ENCODE data around the gene RNF215.

The RNF215 gene

DNA sequence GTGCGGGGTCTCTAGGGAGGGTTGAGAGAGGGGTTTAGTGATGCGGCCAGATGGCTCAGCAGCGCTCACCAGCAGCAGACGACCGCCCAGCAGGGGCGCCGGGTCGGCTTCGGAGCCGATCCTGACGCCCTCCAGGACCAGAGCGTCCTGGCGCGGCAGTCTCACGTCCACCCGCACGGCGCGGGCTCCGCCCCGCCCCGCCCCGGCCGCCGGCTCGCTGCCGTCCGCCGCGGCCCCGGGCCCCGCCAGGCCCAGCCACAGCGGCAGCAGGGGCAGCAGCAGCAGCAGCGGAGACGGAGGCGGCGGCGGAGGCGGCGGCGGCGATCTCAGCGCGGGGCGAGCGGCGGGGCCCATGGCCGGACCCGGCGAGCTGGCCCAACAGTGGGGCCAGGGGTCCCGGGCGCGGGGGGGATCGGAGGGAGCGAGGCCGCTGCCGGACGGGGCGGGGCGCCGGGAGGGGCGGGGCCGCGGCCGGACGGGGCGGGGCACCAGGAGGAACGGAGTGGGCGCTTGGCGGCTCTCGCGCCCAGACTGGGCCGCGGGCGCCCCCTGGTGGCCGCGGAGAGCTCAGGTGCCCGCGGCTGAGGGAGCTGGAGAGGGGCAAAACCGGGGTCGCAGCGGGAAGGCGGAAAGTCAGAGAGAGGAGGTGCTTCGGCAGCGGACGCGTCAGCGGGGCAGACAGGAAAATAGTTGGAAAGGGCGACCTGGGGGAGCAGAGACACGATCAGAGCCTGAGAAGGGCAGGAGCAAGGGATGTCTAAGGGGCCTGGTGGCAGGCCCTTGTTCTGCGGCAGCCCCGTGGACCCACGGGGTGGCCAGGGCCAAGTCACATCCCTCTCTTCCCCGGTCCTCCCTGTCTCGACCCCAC lies at the start of gene RNF215:
RNF215 (minus strand) TSS at position 452 of the 868 bp plus-strand sequence; CDS start at position 354, 98 bp downstream.
- ATAC-seq = peak; percentile 83
- Mint-ChIP-seq H3K27ac (peak within 1 kb of the TSS in 1 of 2 donors; percentile 87), H3K4me1 (peaks cover 30% of the 10 kb centered on the region), H3K9me3 (no peaks in the 10 kb centered on the region), H3K27me3 (no peaks in the 10 kb centered on the region), H3K4me3 (peak within 1 kb of the TSS; percentile 84 to 88)
- peak; percentile 84 to 86 for DNase-seq

DNA sequence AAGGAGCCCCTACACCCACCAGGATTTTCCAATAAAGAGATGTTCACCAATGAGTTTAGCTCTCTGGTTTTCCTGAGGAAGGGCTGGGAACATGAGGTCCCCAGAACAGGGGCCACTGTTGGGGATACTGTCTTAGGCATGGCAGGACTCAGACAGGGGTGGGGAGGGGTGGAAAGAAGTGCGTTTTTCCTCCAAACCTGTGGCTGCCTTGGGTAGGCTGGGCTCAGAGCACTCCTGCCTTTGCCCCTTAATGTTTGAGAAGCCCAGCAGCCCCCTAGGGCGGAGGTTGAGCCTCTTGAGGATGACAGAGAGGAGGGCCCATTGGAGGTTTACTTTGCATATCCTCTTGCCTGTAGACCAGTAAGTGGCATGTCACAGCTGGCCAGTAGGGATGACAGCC lies 49.0 kb upstream of the RNF215 start:
- ATAC-seq (peak; percentile 15), DNase-seq (no peak)
- peaks cover 36% of the 10 kb centered on the region for H3K4me1 Mint-ChIP-seq
- H3K9me3 Mint-ChIP-seq = peaks cover 10 to 20% of the 10 kb centered on the region in 2 donors
- H3K4me3 Mint-ChIP-seq = peak overlapping the region; percentile 95 to 97
- H3K27me3 Mint-ChIP-seq = peaks cover 28% of the 10 kb centered on the region
- H3K27ac Mint-ChIP-seq = peak overlapping the region; percentile 35 to 97

DNA sequence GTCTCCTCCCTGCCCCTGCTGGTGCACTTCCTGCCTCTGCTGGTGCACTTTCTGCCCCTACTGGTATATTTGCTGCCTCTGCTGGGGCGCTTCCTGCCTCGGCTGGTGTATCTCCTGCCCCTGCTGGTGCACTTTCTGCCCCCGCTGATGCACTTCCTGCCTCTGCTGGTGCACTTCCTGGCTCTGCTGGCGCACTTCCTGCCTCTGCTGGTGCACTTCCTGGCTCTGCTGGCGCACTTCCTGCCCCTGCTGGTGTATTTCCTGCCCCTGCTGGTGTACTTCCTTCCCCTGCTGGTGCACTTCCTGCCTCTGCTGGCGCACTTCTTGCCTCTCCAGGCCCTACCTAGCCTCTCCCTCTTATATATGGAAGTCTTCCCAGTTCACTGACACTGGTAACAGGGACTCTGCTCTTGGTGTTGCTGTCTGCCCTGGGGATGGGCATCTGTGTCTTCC lies 48.5 kb upstream of the RNF215 start:
- DNase-seq (peak; percentile 69 to 89), ATAC-seq (peak; percentile 94)
- peaks cover 10 to 20% of the 10 kb centered on the region in 2 donors for H3K9me3 Mint-ChIP-seq
- peak overlapping the region; percentile 95 to 97 for H3K4me3 Mint-ChIP-seq
- peak overlapping the region; percentile 97 for H3K27ac Mint-ChIP-seq
- peaks cover 23% of the 10 kb centered on the region for H3K27me3 Mint-ChIP-seq
- H3K4me1 Mint-ChIP-seq = peaks cover 36% of the 10 kb centered on the region

DNA sequence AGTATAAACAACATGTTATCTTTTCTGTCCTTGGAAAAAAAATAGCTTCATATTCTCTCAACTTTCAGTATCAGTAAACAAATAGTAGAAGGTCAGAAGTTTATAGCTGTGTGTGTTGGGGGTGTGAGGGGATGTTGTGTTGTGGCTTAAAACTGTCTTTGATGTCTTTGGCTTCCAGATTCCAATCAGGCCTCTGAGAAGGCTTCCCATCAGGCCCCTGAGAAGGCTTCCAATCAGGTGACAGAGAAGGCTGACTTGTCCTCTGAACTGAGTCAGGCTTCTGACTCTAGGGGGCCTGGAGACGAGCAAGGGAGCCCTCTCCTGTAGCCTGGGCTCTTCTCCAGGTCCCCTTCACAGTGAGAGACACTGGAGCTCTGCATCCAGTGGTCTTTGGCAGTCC lies 47.6 kb upstream of the RNF215 start:
- DNase-seq (no peak), ATAC-seq (peak; percentile 24)
- Mint-ChIP-seq H3K4me3 (peak overlapping the region; percentile 95 to 97), H3K4me1 (peaks cover 36% of the 10 kb centered on the region), H3K27ac (peak overlapping the region; percentile 97), H3K9me3 (peaks cover 10 to 20% of the 10 kb centered on the region in 2 donors), H3K27me3 (peaks cover 14% of the 10 kb centered on the region)

DNA sequence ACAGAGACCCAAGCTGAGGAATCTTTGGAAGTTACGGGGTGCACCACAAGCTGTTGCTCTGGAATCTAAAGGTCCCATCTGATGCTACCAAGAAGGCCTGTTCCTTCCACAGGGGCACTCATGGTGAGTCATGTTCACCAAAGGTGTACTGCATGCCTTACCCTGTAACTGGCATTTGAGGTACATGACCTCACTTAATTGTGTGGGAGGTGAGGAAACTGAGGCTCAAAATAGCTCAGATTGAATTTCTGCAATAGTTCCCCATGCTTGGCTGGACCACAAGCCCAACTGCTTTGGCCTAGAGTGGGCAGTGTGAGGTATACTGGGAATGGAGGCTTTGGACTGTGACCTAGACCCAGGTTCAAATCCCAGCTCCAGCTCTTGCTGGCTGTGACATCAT lies 46.6 kb upstream of the RNF215 start:
- no peak for DNase-seq

DNA sequence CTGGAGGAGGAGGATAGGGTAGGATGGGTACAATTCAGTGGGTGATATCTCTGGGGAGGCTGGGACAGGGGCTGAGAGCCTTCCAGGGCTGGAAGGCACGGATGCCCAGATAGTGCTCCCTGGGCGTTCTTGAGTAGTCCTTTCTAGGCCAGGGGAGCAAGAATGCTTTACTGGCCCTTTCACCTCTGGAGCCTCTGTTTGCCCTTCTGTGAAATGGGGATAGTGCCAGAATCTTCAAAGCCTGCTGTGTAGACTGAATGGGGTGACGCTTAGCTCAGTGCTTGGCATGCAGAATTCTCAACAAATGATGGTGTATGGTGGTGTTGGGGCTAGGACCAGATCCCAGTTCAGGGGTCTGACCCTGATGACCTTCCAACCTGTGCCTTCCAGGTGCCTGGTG lies 46.0 kb upstream of the RNF215 start:
- Mint-ChIP-seq H3K4me3 (no peak overlapping the region), H3K27ac (no peak overlapping the region), H3K4me1 (peaks cover 36% of the 10 kb centered on the region), H3K9me3 (peaks cover 10 to 20% of the 10 kb centered on the region in 2 donors), H3K27me3 (peaks cover 4% of the 10 kb centered on the region)
- DNase-seq = no peak
- no peak for ATAC-seq

More for the DNA sequence above, 46.6 kb upstream of the RNF215 start:
- H3K4me3 Mint-ChIP-seq = peak overlapping the region; percentile 3 to 97
- peaks cover 9% of the 10 kb centered on the region for H3K27me3 Mint-ChIP-seq
- ATAC-seq = no peak
- H3K4me1 Mint-ChIP-seq = peaks cover 36% of the 10 kb centered on the region
- H3K27ac Mint-ChIP-seq = peak overlapping the region; percentile 51 to 97
- H3K9me3 Mint-ChIP-seq = peaks cover 10 to 20% of the 10 kb centered on the region in 2 donors

DNA sequence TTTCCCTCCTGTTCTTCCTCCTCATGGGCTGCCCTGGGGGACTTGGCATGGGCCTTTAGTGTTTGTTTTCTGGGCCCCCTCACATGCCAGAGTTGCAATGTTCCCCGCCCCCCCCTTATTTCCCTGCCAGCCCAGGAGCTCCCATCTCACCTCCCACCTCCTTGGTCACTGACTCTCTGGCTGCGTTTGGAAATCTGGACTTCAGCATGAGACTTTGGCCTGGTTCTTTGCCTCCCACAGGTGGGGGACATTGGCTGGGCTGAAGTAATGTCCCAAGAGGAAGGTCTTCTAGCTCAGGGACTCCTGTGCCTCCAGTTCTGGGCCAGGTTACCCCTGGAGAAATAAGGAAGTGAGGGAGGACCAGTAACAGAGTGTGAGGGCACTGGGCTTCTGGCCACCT lies 45.3 kb upstream of the RNF215 start:
- Mint-ChIP-seq H3K4me3 (no peak overlapping the region), H3K27ac (no peak overlapping the region), H3K4me1 (peaks cover 41% of the 10 kb centered on the region), H3K9me3 (peaks cover 10 to 20% of the 10 kb centered on the region in 2 donors), H3K27me3 (no peaks in the 10 kb centered on the region)
- DNase-seq (no peak), ATAC-seq (no peak)

DNA sequence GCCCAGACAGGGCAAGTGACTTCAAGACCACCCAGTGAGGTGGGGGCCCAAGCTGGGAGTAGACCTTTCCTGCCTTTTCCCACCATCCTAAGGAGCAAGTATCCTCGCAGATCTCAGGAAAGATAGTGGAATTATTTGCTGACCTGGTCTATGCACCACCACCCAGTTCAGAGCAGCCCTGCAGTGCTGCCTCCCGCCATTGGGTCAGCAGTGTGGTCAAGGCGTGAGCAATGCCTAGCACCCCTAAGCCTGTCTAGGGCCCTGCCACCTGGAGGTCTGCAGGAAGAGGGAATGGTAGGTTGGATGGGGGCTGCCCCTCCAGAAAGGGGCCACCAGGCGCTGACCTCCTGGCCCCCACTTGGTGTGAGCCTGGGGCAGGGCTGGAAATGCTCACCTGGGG lies 44.9 kb upstream of the RNF215 start:
- Mint-ChIP-seq H3K4me1 (peaks cover 46% of the 10 kb centered on the region), H3K27ac (no peak overlapping the region), H3K27me3 (no peaks in the 10 kb centered on the region), H3K9me3 (peaks cover 10 to 19% of the 10 kb centered on the region in 2 donors), H3K4me3 (no peak overlapping the region)
- no peak for DNase-seq
- no peak for ATAC-seq

DNA sequence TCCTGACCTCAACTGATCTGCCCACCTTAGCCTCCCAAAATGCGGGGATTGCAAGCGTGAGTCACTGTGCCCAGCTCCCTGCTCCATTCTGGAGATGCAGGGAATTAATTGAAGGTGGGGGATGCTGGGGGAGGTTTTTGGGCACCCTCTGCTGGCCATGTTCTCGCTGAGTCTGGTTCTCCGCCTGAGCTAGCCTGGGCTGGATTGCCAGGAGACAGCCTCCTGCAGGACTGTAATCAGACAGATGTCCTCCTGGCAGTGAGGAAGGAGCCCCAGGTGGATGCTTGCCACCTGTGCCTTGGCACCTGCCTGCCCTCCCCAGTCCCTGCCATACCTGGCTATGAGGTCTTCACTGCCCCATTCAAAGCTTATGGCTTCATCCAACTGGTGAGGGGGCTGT lies 43.7 kb upstream of the RNF215 start:
- ATAC-seq (no peak), DNase-seq (no peak)
- H3K27ac Mint-ChIP-seq = no peak overlapping the region
- H3K27me3 Mint-ChIP-seq = no peaks in the 10 kb centered on the region
- peaks cover 7 to 13% of the 10 kb centered on the region in 2 donors for H3K9me3 Mint-ChIP-seq
- H3K4me1 Mint-ChIP-seq = peaks cover 54% of the 10 kb centered on the region
- no peak overlapping the region for H3K4me3 Mint-ChIP-seq

DNA sequence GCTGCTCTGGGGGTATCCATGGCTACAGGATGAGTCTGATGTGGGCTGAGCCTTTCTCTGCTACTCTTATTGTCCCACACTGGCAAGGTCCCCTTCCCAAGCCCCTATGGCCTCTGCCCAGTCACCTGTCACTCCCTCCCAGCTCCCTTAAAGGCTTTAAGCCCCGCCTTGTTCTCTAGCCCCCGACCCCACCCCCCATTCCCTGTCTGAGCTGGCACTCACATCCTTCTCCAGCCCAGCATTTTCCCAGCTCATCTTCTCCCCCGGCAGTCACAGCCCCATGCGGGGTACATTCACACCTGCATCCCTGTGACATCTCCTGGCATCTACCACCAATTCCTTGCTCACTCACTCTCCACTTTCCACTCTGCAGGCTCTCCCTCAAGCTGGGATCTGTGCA lies 42.7 kb upstream of the RNF215 start:
- no peak overlapping the region for H3K4me3 Mint-ChIP-seq
- no peak for ATAC-seq
- H3K27ac Mint-ChIP-seq = no peak overlapping the region

DNA sequence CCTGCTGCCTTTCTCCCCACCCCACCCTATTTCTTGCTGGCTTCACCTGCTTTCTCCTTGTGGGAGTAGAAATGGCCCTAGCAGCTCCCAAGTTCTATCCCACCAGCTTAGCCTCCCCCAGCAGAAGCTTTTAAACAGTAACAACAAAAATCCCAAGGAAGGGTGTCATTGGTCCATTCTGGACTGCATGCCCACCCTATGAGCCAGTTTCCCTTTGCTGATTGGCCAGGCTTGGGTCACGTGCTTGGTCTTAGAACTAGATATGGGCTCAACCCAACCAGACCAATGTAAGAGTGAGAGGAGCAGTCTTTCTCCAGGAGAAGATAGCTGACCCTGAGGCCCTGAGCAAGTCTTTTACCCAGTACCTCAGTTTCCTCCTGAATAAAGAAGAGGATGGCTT lies 40.7 kb upstream of the RNF215 start:
- ATAC-seq = no peak
- Mint-ChIP-seq H3K27me3 (no peaks in the 10 kb centered on the region), H3K4me3 (no peak overlapping the region), H3K27ac (no peak overlapping the region), H3K4me1 (peaks cover 40% of the 10 kb centered on the region), H3K9me3 (no peaks in the 10 kb centered on the region)
- no peak for DNase-seq

More for the DNA sequence above, 42.7 kb upstream of the RNF215 start:
- Mint-ChIP-seq H3K9me3 (peaks cover 0 to 4% of the 10 kb centered on the region in 2 donors), H3K4me1 (peaks cover 53% of the 10 kb centered on the region), H3K27me3 (no peaks in the 10 kb centered on the region)
- no peak for DNase-seq

DNA sequence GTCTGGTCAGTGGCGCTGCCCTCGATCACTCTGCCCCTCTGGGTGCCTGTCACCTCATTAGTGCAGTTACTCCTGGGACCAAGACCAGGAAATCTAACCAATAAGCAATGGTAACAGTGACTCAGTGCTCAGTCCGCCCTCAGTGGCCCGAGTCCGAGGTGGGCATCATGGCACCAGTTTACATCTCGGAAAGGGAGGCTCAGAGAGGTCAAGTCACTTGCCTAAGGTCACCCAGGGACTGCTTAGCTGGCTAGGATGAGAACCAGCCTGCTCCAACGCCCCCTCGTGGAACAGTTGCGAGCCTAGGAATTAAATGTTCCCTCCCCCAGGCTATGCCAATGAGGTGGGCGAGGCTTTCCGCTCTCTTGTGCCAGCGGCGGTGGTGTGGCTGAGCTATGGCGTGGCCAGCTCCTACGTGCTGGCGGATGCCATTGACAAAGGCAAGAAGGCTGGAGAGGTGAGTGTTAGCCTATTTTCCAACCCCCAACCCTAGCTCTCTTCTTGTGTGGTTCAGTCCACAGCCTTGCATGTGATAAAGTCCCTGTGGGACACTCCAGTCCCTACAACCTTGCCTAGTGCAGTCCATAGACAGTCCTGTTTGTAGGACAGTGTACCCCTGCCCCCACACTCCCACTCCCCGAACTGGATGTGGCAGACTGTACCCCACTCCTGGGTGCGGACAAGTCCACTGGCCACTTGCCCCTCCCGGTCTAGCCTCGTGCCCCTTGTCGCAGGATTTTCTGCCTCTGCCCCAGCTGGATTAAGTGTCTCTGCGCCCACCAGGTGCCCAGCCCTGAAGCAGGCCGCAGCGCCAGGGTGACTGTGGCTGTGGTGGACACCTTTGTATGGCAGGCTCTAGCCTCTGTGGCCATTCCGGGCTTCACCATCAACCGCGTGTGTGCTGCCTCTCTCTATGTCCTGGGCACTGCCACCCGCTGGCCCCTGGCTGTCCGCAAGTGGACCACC lies 39.5 kb upstream of the RNF215 start:
- Mint-ChIP-seq H3K4me1 (peaks cover 50% of the 10 kb centered on the region), H3K9me3 (no peaks in the 10 kb centered on the region), H3K27me3 (no peaks in the 10 kb centered on the region), H3K27ac (peak overlapping the region; percentile 91 to 98), H3K4me3 (peak overlapping the region; percentile 97 to 98)
- peak; percentile 77 to 89 for DNase-seq
- peak; percentile 54 for ATAC-seq

DNA sequence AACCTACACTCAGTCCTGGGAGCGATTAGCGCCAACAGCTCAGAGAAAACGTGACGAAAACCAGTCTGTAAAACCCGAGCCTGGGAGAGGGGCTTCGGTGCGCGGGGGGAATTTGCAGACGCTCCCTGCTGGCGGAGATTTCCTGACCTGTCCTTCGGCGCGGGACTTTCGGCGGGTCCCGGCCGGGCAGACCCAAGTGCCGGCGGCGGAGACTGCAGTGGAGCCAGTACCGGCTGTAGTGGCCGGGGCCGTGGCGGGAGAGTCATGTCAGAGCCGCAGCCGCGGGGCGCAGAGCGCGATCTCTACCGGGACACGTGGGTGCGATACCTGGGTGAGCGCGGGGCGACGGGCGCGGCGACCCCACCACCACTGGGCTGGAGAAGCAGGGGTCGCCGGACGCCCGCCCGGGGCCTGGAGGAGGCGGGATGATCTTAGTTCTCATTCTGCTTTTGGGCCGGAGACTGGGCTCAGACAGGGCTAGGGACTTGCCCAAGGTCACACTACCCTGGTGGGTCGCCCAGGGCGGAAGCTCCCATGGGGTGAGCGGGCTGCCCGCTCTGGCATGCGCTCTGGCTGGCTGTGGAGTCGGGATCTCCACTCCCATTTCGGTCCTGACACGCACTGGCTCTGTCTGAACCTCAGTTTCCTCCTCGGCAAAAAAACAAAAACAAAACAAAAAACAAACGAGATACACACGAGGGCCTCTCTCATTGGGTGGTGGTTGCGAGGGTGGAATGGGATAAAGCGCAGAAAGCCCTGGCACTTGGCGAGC lies 38.6 kb upstream of the RNF215 start, which contains the start of gene MTFP1:
MTFP1 (plus strand) TSS at position 153 of the 772 bp plus-strand sequence; CDS start at position 265, 112 bp downstream.
- no peak for ATAC-seq
- H3K4me3 Mint-ChIP-seq = peak within 1 kb of the TSS; percentile 97 to 98
- DNase-seq = peak; percentile 48 to 57
- H3K9me3 Mint-ChIP-seq = no peaks in the 10 kb centered on the region
- H3K27ac Mint-ChIP-seq = peak within 1 kb of the TSS; percentile 92 to 98
- H3K27me3 Mint-ChIP-seq = no peaks in the 10 kb centered on the region
- peaks cover 58% of the 10 kb centered on the region for H3K4me1 Mint-ChIP-seq

DNA sequence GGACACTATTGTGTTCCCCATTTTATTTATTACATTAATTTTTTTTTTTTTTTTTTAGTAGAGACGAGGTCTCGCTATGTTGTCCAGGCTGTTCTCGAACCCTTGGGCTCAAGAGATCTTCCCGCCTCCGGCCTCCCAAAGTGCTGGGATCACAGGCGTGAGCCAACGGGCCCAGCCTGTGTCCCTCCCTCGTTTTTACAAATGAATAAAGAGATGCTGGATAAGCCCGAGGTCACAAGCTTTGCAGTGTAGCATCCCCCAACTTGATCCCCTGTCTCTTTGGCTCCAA lies 38.1 kb upstream of the RNF215 start:
- peaks cover 64% of the 10 kb centered on the region for H3K4me1 Mint-ChIP-seq
- H3K4me3 Mint-ChIP-seq = peak overlapping the region; percentile 97 to 98
- ATAC-seq (no peak), DNase-seq (no peak)
- no peaks in the 10 kb centered on the region for H3K27me3 Mint-ChIP-seq
- peak overlapping the region; percentile 91 to 98 for H3K27ac Mint-ChIP-seq
- no peaks in the 10 kb centered on the region for H3K9me3 Mint-ChIP-seq
